Astrocyte (in vitro differentiated cells and primary cell): ENCODE results near the gene NUP107. TPM values are rescaled to one million over a fixed set of nuclear protein-coding genes. Genes with fewer than 3 reads are reported as not detected.

Source experiments
- DNase-seq: peaks from one replicate; pipeline ENCODE4 v3.0.0-alpha.2; 2010; ENCODE audit warnings: low read depth
- FAIRE-seq: peaks from 2 replicates; lab custom pipeline; 2011; peaks lifted over from hg19 to GRCh38; lab: Jason Lieb, UNC
- H2AFZ ChIP-seq: 2 replicates; pipeline ENCODE4 v1.6.0; 2012; ENCODE audit warnings: low read depth, low read length, inconsistent platforms
- H3K27ac ChIP-seq: 2 replicates; pipeline ENCODE4 v1.5.1; 2011; ENCODE audit warnings: low read depth, low read length, inconsistent platforms
- H3K27me3 ChIP-seq: 2 replicates; pipeline ENCODE4 v1.6.0; 2011; ENCODE audit warnings: low read length, inconsistent platforms; ENCODE audit not compliant: insufficient read depth
- H3K36me3 ChIP-seq: 2 replicates; pipeline ENCODE4 v1.5.1; 2011; ENCODE audit warnings: low read length, inconsistent platforms; ENCODE audit not compliant: insufficient read depth
- H3K4me1 ChIP-seq: 2 replicates; pipeline ENCODE4 v1.5.1; 2011; ENCODE audit warnings: low read length, inconsistent platforms; ENCODE audit not compliant: insufficient read depth
- H3K4me2 ChIP-seq: 2 replicates; pipeline ENCODE4 v1.6.0; 2012; ENCODE audit warnings: low read length, inconsistent platforms
- H3K4me3 ChIP-seq: 2 replicates; pipeline ENCODE4 v1.5.1; 2011; ENCODE audit warnings: low read depth, mild to moderate bottlenecking, low read length, inconsistent platforms; ENCODE audit not compliant: insufficient read depth
- H3K79me2 ChIP-seq: 2 replicates; pipeline ENCODE4 v1.6.0; 2012; ENCODE audit warnings: mild to moderate bottlenecking, low read length, inconsistent platforms; ENCODE audit not compliant: insufficient read depth
- H3K9ac ChIP-seq: 2 replicates; pipeline ENCODE4 v1.6.0; 2012; ENCODE audit warnings: mild to moderate bottlenecking, low read length, inconsistent platforms
- H3K9me3 ChIP-seq: 2 replicates; pipeline ENCODE4 v1.5.1; 2012; ENCODE audit warnings: low read depth, mild to moderate bottlenecking, low read length, inconsistent platforms; ENCODE audit not compliant: insufficient read depth
- H4K20me1 ChIP-seq: 2 replicates; pipeline ENCODE4 v1.6.0; 2012; ENCODE audit warnings: low read length, inconsistent platforms; ENCODE audit not compliant: insufficient read depth
- H3K27ac Mint-ChIP-seq: one replicate; pipeline ENCODE4 v1.8.0; 2021; ENCODE audit warnings: mild to moderate bottlenecking, mixed read lengths; ENCODE audit not compliant: unreplicated experiment
- H3K27me3 Mint-ChIP-seq: one replicate; pipeline ENCODE4 v1.8.0; 2021; ENCODE audit warnings: low read depth, mixed read lengths; ENCODE audit not compliant: unreplicated experiment
- H3K36me3 Mint-ChIP-seq: one replicate; pipeline ENCODE4 v1.8.0; 2021; ENCODE audit warnings: low read depth, mixed read lengths; ENCODE audit not compliant: unreplicated experiment
- H3K4me1 Mint-ChIP-seq: one replicate; pipeline ENCODE4 v1.8.0; 2021; ENCODE audit warnings: low read depth, mixed read lengths; ENCODE audit not compliant: unreplicated experiment
- H3K4me3 Mint-ChIP-seq: one replicate; pipeline ENCODE4 v1.8.0; 2021; ENCODE audit warnings: mild to moderate bottlenecking, moderate library complexity, mixed read lengths; ENCODE audit not compliant: unreplicated experiment
- H3K9me3 Mint-ChIP-seq: one replicate; pipeline ENCODE4 v1.8.0; 2021; ENCODE audit warnings: mild to moderate bottlenecking, mixed read lengths; ENCODE audit not compliant: unreplicated experiment
- EZH2 ChIP-seq: IDR thresholded peaks from 2 replicates; pipeline ENCODE4 v1.6.1; 2012; ENCODE audit warnings: mild to moderate bottlenecking, low read length, inconsistent platforms; ENCODE audit not compliant: insufficient read depth
- total RNA-seq: library from RNA; stranded (reverse); gene quantifications from 2 replicates; pipeline ENCODE4 v1.2.1, GENCODE V29; 2021
- TF ChIP-seq, protein P1 (sequence below): IDR thresholded peaks from 2 replicates; pipeline ENCODE4 v1.5.1; 2011; ENCODE audit warnings: low read depth, mild to moderate bottlenecking, inconsistent platforms, low read length, moderate library complexity; ENCODE audit not compliant: insufficient read depth

The NUP107 gene
- total RNA-seq, 1 donor from 2014 or later, result 42.8 TPM

DNA sequence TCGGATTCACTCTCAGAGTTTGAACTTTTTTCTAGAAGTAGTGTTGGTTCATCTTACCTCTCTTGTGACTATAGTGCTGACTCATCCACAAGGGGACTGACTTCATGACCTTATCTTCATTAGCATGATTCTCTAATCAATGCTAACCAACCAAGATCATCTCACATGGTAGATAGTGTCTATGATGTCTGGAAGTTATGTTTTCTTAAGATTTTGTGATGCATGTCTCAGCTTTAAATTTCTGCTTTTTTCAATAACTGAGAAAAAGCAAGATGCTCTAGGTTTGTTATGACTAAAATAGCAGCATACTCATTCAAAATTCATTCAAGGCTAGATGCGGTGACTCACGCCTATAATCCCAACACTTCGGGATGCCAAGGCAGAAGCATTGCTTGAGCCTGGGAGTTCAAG lies 46.9 kb downstream of the NUP107 start:
- H3K79me2 ChIP-seq, result no peaks in the 10 kb centered on the region
- no peak overlapping the region for H3K9ac ChIP-seq
- peaks cover 12% of the 10 kb centered on the region for H3K4me1 ChIP-seq
- peaks cover 16% of the 10 kb centered on the region for H3K36me3 ChIP-seq
- FAIRE-seq (peak; percentile 43), DNase-seq (peak; percentile 80)
- Mint-ChIP-seq H3K4me1 (peaks cover 6% of the 10 kb centered on the region), H3K4me3 (no peak overlapping the region), H3K27ac (peak overlapping the region; percentile 78), H3K36me3 (peaks cover 7% of the 10 kb centered on the region), H3K9me3 (no peaks in the 10 kb centered on the region), H3K27me3 (no peaks in the 10 kb centered on the region)
- no peak overlapping the region for H3K4me3 ChIP-seq
- H2AFZ ChIP-seq, result no peak overlapping the region
- H3K27ac ChIP-seq, result peak overlapping the region; percentile 47
- no peaks in the 10 kb centered on the region for H4K20me1 ChIP-seq
- H3K4me2 ChIP-seq, result peak overlapping the region; percentile 4
- no peaks in the 10 kb centered on the region for H3K9me3 ChIP-seq
- no peaks in the 10 kb centered on the region for H3K27me3 ChIP-seq
- no peak for TF ChIP-seq EZH2
- TF ChIP-seq, protein P1, sequence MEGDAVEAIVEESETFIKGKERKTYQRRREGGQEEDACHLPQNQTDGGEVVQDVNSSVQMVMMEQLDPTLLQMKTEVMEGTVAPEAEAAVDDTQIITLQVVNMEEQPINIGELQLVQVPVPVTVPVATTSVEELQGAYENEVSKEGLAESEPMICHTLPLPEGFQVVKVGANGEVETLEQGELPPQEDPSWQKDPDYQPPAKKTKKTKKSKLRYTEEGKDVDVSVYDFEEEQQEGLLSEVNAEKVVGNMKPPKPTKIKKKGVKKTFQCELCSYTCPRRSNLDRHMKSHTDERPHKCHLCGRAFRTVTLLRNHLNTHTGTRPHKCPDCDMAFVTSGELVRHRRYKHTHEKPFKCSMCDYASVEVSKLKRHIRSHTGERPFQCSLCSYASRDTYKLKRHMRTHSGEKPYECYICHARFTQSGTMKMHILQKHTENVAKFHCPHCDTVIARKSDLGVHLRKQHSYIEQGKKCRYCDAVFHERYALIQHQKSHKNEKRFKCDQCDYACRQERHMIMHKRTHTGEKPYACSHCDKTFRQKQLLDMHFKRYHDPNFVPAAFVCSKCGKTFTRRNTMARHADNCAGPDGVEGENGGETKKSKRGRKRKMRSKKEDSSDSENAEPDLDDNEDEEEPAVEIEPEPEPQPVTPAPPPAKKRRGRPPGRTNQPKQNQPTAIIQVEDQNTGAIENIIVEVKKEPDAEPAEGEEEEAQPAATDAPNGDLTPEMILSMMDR, result no peak

DNA sequence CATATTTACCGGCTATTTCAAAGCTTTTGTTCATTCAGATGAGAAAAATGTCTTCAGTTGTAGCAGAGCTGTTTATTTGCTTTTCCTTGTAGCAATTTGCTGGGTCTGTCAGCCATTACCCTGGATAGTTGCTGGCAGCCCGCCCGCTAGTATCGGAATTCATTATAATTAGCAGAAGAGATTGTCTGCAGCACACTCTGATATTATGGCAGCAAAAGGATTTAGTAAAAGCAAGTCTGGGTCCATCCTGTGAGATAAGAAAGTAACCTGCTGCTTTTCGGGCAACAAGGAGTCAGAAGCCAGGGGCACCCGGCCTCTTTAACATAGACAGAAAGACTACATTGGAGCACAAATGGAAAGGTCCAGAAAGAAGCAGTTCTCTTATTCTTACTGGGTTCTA lies 53.1 kb downstream of the NUP107 start:
- peaks cover 4% of the 10 kb centered on the region for H3K4me1 Mint-ChIP-seq

DNA sequence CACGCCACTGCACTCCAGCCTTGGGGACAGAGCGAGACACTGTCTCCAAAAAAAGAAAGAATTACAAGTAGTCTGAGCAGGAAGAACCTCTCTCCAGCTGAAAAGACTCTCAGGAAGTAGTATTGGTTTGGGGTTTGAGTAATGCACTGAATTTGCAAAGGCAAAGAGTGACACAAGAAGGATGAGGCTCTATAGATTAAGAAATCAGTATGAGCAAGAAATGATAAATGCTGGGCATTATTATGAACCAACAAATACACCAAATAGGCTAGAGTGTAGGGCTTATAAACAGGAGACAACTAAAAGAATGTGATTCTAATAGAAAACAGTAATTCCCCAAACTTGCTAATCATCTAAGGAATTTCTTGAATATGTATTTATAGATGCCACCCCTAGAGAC lies 56.6 kb downstream of the NUP107 start:
- peaks cover 20% of the 10 kb centered on the region for H3K79me2 ChIP-seq
- FAIRE-seq, result no peak
- Mint-ChIP-seq H3K27ac (peak overlapping the region; percentile 28), H3K4me3 (peak overlapping the region; percentile 7), H3K9me3 (no peaks in the 10 kb centered on the region), H3K27me3 (no peaks in the 10 kb centered on the region), H3K4me1 (peaks cover 9% of the 10 kb centered on the region), H3K36me3 (peaks cover 2% of the 10 kb centered on the region)
- no peaks in the 10 kb centered on the region for H4K20me1 ChIP-seq
- peaks cover 8% of the 10 kb centered on the region for H3K4me1 ChIP-seq
- no peak overlapping the region for H2AFZ ChIP-seq
- DNase-seq, result no peak
- H3K9ac ChIP-seq, result no peak overlapping the region
- no peak overlapping the region for H3K27ac ChIP-seq
- no peaks in the 10 kb centered on the region for H3K9me3 ChIP-seq
- TF ChIP-seq, protein P1, result no peak
- no peak for TF ChIP-seq EZH2
- no peak overlapping the region for H3K4me2 ChIP-seq
- peaks cover 7% of the 10 kb centered on the region for H3K36me3 ChIP-seq
- no peaks in the 10 kb centered on the region for H3K27me3 ChIP-seq
- no peak overlapping the region for H3K4me3 ChIP-seq

More for the DNA sequence above, 53.1 kb downstream of the NUP107 start:
- no peaks in the 10 kb centered on the region for H3K9me3 Mint-ChIP-seq
- no peaks in the 10 kb centered on the region for H4K20me1 ChIP-seq
- H3K9ac ChIP-seq, result no peak overlapping the region
- H3K36me3 Mint-ChIP-seq, result peaks cover 7% of the 10 kb centered on the region
- no peaks in the 10 kb centered on the region for H3K27me3 Mint-ChIP-seq
- no peaks in the 10 kb centered on the region for H3K27me3 ChIP-seq
- TF ChIP-seq, protein P1, result no peak
- TF ChIP-seq EZH2, result no peak
- H3K27ac Mint-ChIP-seq, result no peak overlapping the region
- no peak overlapping the region for H3K4me3 ChIP-seq
- H3K27ac ChIP-seq, result no peak overlapping the region
- DNase-seq, result no peak
- H3K4me1 ChIP-seq, result no peaks in the 10 kb centered on the region
- peaks cover 17% of the 10 kb centered on the region for H3K36me3 ChIP-seq
- H3K79me2 ChIP-seq, result no peaks in the 10 kb centered on the region
- no peak for FAIRE-seq
- no peak overlapping the region for H3K4me2 ChIP-seq
- no peak overlapping the region for H2AFZ ChIP-seq
- H3K4me3 Mint-ChIP-seq, result no peak overlapping the region
- no peaks in the 10 kb centered on the region for H3K9me3 ChIP-seq
